Measurements from ENCODE around the gene HAUS2.

- no peak for TF ChIP-seq CTCF (IDR thresholded peaks at IDR 0.05; ENCODE audit: poor library complexity)
- TF ChIP-seq EZH2 (IDR thresholded peaks at IDR 0.05; ENCODE audit: borderline replicate concordance) = no peak
Observed at GRCh38 chr15:42547918-42548248, 755 bp upstream of the HAUS2 start.

Measured in hepatocyte (in vitro differentiated cells).